ENCODE results near the gene ZNF783. TPM values are rescaled to one million over a fixed set of nuclear protein-coding genes. Genes with fewer than 3 reads are reported as not detected.
"Not testable (repeated sequence)": the region's sequence is repeated elsewhere in the genome, so short reads cannot be mapped to it uniquely, and the experiment has no call there.

Gene ZNF783
- total RNA-seq, 1 donor from 2014 or later: 18.7 TPM

DNA sequence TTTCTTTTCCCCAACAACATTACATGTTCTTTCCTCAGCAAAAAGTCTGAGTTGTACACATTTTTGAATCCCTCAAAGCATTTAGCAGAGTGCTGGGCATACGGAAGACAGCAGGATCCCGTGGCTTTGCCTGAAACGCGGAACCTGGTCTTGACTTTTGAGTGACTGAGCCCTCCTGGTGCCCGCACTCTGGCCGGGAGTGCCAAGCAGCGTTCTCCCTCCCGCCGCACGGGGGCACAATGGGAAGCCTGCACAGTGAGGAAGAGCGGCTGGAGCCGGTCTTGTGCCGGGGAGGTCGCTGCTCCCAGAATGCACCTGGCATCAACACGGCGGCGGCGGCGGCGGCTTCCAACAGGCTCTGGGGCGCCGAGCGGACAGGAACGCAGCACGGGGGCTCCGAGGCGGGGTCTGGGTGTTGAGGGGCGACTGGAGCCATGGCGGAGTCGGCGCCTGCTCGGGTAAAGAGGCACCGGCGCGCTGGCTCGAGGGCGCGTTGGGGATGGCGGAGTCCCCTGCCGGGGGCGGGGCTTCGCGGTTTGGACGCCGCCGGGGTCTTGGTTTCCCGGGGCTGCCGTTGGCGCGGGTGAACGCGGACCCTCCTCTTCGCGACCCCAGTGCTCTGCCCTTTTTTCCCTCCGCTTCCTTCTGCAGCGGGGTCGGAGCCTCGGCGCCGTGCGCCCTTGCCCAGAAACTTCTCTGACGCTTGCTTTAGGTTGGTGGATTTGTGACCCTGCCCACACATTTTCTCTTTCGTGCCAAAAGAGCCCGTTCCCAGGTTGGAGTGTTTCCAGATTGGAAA is 22.5 kb upstream of the ZNF783 start, which contains the start of gene ZNF212:
TSS of gene ZNF212 (plus strand) at position 307 of the 799 bp plus-strand sequence. CDS start at position 435, 128 bp downstream.
- intact Hi-C loops (cut with micrococcal nuclease): loop anchor here (1.0 to 2.0 kb wide), 13 partner anchors 23 to 386 kb away; partner anchors contain the start of genes ZNF398, ZNF425, ZNF746 and ZNF783

- intact Hi-C loops (cut with micrococcal nuclease): loop anchor here (1.0 kb wide), 1 partner anchor 82 kb away; no protein-coding TSS in a partner anchor
These were observed 21.4 kb upstream of the ZNF783 start for GRCh38 chr7:149240637-149241036.

- intact Hi-C loops (cut with micrococcal nuclease): no loop called here
These were observed 20.3 kb upstream of the ZNF783 start for GRCh38 chr7:149241696-149242095.

- intact Hi-C loops (cut with micrococcal nuclease): no loop called here
These were observed 16.8 kb upstream of the ZNF783 start for GRCh38 chr7:149245244-149245643.

DNA sequence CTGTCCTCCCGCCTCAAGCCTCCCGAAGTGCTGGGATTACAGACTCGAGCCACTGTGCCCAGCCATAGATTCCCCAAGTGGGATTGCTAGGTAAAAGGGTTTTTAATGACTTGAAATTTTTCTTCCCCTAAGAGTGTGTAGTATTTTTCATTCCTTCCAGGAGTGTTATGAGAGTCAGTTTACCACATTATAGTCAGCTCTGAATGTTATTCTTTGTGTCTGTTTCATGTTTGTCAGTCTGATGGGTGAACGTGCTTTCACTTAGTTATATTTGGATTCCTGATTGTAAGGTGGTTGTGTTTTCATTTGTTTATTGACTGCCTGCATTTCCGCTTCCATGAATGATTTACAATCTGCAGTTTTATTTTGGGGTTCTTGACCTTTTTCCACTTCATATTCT is 16.3 kb upstream of the ZNF783 start:
- intact Hi-C loops (cut with micrococcal nuclease): no loop called here

GRCh38 chr7:149248777-149249176 is 13.2 kb upstream of the ZNF783 start:
- intact Hi-C loops (cut with micrococcal nuclease): no loop called here

GRCh38 chr7:149250151-149250550 is 11.8 kb upstream of the ZNF783 start:
- intact Hi-C loops (cut with micrococcal nuclease): not testable (repeated sequence)

GRCh38 chr7:149251518-149251917 is 10.5 kb upstream of the ZNF783 start:
- intact Hi-C loops (cut with micrococcal nuclease): not testable (repeated sequence)

- intact Hi-C loops (cut with micrococcal nuclease): no loop called here
These were observed 9.6 kb upstream of the ZNF783 start for GRCh38 chr7:149252378-149252777.

DNA sequence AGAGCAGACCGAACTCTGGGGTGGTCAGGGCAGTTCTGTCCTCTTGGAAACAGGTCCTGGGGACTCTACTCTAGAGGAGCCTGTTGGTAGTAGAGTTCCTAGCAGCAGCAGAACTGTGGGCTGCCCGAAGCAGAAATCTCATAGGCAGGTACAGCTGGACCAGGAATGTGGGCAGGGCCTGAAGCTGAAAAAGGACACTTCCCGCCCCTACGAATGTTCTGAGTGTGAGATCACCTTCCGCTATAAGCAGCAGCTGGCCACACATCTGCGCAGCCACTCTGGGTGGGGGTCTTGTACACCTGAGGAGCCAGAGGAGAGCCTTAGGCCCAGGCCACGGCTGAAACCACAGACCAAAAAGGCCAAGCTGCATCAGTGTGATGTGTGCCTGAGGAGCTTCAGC is 8.3 kb upstream of the ZNF783 start:
- intact Hi-C loops (cut with micrococcal nuclease): no loop called here

GRCh38 chr7:149254181-149254858 is 7.7 kb upstream of the ZNF783 start:
- intact Hi-C loops (cut with micrococcal nuclease): no loop called here

DNA sequence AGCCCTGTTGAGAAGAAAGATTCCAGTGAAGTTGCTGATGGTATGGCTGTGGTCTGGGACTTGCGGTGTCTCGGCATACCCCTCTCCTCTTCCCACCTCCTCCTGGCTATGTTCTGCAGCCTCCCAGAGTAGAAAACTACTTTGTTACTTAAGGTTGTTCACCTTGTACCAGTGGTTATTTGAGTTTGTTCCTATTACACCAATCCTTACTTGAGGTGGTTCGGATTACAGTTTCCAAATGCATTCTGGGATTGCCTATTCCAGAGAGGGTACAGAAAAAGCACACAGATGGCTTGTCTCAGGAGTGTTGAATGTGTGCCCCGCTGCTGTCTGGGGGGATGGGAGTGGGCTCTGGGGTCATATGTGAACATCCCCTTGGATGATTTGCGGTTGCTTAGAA is 6.8 kb upstream of the ZNF783 start:
- intact Hi-C loops (cut with micrococcal nuclease): no loop called here

DNA sequence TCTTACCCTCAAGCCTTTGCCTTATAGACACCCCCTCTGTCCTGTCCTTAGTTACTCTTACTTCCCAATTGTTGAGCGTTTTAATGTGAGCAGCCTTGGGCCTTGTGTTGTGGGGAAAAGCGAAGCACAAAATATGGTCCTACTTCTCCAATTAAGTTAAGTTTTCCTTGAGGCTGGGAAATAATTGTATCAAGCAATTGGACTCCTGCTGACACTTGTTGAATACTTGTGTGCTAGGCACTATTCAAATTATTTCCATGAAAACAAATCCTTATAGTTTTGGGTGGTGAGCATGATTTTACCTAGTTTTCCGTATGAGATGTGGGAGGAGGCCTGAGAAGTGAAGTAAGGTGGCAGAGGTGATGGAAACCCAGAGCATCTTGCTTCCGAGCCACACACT is 5.4 kb upstream of the ZNF783 start:
- intact Hi-C loops (cut with micrococcal nuclease): no loop called here

DNA sequence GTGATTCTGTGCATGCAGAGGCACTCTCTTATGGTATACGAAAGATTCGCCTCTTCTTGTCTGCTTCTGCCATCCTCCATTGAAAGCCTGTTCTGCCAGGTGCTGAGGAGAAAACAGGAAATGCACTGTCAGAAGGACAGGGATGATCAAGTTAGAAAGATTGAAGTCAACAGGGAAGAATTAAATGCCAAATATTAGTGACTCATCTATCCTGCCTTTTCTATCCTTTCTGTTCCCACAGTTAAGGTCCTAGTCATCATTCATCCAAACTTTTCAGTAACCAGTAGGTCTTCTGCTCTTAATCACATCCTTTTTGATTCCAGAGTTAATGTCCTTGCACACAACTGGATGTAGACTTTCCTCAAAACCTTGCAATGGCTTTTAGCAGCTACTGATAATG is 4.8 kb upstream of the ZNF783 start:
- intact Hi-C loops (cut with micrococcal nuclease): no loop called here

GRCh38 chr7:149261316-149261828 is 624 bp upstream of the ZNF783 start:
- intact Hi-C loops (cut with micrococcal nuclease): loop anchor here (2.0 to 5.0 kb wide), 2 partner anchors 67 to 451 kb away; partner anchors contain the start of gene ZNF282

DNA sequence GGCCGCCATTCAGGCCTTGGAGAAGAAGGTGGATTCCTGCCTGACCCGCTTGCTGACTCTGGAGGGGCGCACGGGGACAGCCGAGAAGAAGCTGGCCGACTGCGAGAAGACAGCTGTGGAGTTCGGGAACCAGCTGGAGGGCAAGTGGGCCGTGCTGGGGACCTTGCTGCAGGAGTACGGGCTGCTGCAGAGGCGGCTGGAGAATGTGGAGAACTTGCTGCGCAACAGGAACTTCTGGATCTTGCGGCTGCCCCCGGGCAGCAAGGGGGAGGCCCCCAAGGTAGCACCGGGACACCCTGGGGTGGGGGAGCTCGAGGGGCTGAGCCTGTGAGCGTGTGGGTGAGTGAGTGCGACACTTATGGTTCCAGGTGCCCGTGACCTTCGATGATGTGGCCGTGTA is 4.5 kb downstream of the ZNF783 start:
- intact Hi-C loops (cut with micrococcal nuclease): no loop called here

DNA sequence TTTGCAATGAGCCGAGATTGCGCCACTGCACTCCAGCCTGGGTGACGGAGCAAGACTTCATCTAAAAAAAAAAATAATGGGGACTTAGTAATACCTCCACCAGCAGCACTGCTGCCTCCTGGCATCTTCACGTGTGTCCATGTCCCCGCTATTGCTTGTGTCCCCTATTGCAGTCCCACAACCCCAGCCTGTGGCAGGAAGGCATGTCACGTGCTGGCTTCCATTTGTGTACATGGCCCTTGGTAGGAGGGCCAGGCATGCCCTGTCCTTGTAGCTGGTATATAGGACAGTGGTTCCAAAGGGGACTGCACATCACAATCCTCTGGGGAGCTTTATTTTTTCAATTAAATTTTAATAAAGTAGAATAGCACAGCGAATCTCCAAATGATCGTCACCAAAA is 5.7 kb downstream of the ZNF783 start:
- intact Hi-C loops (cut with micrococcal nuclease): no loop called here

GRCh38 chr7:149274424-149274823 is 12.4 kb downstream of the ZNF783 start:
- intact Hi-C loops (cut with micrococcal nuclease): not testable (repeated sequence)

- intact Hi-C loops (cut with micrococcal nuclease): no loop called here
These were observed 15.9 kb downstream of the ZNF783 start for GRCh38 chr7:149277871-149278270.

DNA sequence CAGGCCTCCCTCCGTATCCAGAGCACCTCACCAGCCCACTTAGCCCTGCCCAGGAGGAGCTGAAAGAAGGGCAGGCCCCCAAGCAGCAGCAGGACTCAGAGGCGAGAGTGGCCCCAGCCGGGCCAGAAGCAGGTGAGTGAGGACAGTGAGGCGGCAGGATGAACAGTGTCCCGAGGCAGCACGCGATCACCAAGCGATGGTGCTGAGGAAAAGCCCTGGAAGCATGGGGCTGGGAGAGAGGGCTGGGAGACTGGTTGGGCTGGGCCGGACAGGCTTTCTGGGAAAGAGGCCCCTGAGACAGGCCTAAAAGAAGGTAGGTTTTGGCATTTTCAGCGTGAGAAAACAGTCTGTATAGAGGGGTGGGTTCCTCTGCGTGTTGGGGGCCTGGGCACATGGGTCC is 16.4 kb downstream of the ZNF783 start:
- intact Hi-C loops (cut with micrococcal nuclease): no loop called here

DNA sequence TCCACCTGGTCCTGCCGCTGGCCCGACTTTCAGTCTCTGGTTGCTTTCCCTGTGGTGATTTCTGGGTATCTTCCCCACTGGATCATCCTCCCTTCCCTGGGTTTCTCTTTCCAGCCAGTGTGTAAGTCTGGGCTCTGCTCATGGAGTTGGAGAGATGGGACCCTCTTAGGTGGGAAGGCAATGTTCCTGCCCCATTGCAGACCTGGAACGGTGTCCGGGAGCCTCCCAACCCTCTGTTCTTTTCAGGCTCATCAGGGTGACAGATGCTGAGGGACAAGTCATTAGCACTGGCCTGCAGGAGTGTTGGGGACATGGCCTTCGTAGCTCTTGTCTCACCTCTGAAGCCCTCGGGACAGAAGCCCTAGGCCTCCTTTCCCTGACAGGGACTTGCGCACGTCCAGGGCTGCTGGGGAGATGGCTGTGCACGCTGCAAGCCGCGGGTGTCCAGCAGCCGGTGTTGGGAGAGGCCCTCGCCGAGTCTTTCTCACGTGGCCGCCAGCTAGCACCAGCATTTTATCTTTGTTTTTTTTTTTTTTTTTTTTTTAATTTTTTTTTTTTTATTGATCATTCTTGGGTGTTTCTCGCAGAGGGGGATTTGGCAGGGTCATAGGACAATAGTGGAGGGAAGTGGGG is 17.2 kb downstream of the ZNF783 start:
- intact Hi-C loops (cut with micrococcal nuclease): no loop called here

DNA sequence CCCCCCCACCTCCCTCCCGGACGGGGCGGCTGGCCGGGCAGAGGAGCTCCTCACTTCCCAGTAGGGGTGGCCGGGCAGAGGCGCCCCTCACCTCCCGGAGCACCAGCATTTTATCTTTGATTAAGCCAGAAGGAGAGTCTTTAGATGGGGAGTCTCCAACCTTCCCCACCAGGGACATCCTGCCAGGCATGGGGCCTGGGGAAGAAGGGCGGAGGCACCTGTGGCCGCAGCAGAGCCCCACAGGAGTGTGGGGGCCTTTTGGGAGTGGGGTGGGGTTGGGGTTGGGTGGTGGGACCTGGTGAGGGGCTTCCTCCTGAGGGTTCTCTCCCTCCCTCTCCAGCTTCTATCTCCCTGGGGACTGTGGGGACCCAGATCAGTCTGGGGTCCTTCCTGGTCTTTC is 18.2 kb downstream of the ZNF783 start:
- intact Hi-C loops (cut with micrococcal nuclease): no loop called here

Measured in T-helper 1 cell treated with Interleukin-12 subunit alpha and Interleukin-12 subunit beta and Interleukin-4 antibody, amounts not matched to agents 30 ng/mL and 1 ng/mL, for 36 hours (primary cell).